ENCODE results near the gene TH.

The TH gene

GRCh38 chr11:2213890-2214526 lies 42.4 kb upstream of the TH start:
- POLR2A ChIA-PET = no interaction called here
- TF ChIP-seq L3MBTL2 (conservative IDR thresholded peaks at IDR 0.05) (no peak), SUZ12 (IDR thresholded peaks at IDR 0.05) (no peak), SP1 (IDR thresholded peaks at IDR 0.05) (no peak), ARNT (IDR thresholded peaks at IDR 0.05) (no peak), CTBP1 (IDR thresholded peaks at IDR 0.05; ENCODE audit: borderline replicate concordance) (no peak), NFRKB (IDR thresholded peaks at IDR 0.05) (no peak), FOXA1 (IDR thresholded peaks at IDR 0.05) (no peak), FOXK2 (IDR thresholded peaks at IDR 0.05) (no peak)
- no peak for DNase-seq (ENCODE audit: extremely low spot score)
- CTCF ChIA-PET = no interaction called here

GRCh38 chr11:2213384-2213842 lies 41.8 kb upstream of the TH start:
- no peak for DNase-seq (ENCODE audit: extremely low spot score)
- no peak for TF ChIP-seq FOXK2 (IDR thresholded peaks at IDR 0.05)
- TF ChIP-seq BHLHE40 (IDR thresholded peaks at IDR 0.05; ENCODE audit: borderline replicate concordance) = no peak
- no peak for TF ChIP-seq FOXM1 (IDR thresholded peaks at IDR 0.05; ENCODE audit: borderline replicate concordance)
- no peak for TF ChIP-seq ELF4 (IDR thresholded peaks at IDR 0.05)
- TF ChIP-seq PKNOX1 (IDR thresholded peaks at IDR 0.05) = no peak
- no peak for TF ChIP-seq FOXA1 (IDR thresholded peaks at IDR 0.05)
- TF ChIP-seq NFRKB (IDR thresholded peaks at IDR 0.05) = no peak

GRCh38 chr11:2212411-2213251 lies 41.0 kb upstream of the TH start:
- ChIA-PET POLR2A (no interaction called here), CTCF (no interaction called here)
- TF ChIP-seq NFRKB (IDR thresholded peaks at IDR 0.05) (no peak), FOXA1 (IDR thresholded peaks at IDR 0.05) (no peak), HDGF (IDR thresholded peaks at IDR 0.05; ENCODE audit: borderline replicate concordance) (no peak), TARDBP (IDR thresholded peaks at IDR 0.05) (no peak), FOXM1 (IDR thresholded peaks at IDR 0.05; ENCODE audit: borderline replicate concordance) (no peak), ZNF384 (IDR thresholded peaks at IDR 0.05) (no peak), LEF1 (IDR thresholded peaks at IDR 0.05; ENCODE audit: borderline replicate concordance) (no peak)
- no peak for DNase-seq (ENCODE audit: extremely low spot score)

More at GRCh38 chr11:2213384-2213842, 41.8 kb upstream of the TH start:
- ChIA-PET POLR2A (no interaction called here), CTCF (no interaction called here)

GRCh38 chr11:2211113-2211971 lies 39.7 kb upstream of the TH start:
- TF ChIP-seq HDGF (IDR thresholded peaks at IDR 0.05; ENCODE audit: borderline replicate concordance) (no peak), LEF1 (IDR thresholded peaks at IDR 0.05; ENCODE audit: borderline replicate concordance) (no peak), ZNF384 (IDR thresholded peaks at IDR 0.05) (no peak), ELF4 (IDR thresholded peaks at IDR 0.05) (no peak), TARDBP (IDR thresholded peaks at IDR 0.05) (no peak), FOXA1 (IDR thresholded peaks at IDR 0.05) (no peak), FOXM1 (IDR thresholded peaks at IDR 0.05; ENCODE audit: borderline replicate concordance) (no peak), L3MBTL2 (conservative IDR thresholded peaks at IDR 0.05) (no peak)
- POLR2A ChIA-PET = no interaction called here
- DNase-seq (ENCODE audit: extremely low spot score) = no peak
- CTCF ChIA-PET = no interaction called here

GRCh38 chr11:2210366-2211112 lies 38.9 kb upstream of the TH start:
- no peak for DNase-seq (ENCODE audit: extremely low spot score)
- TF ChIP-seq L3MBTL2 (conservative IDR thresholded peaks at IDR 0.05) = no peak
- no peak for TF ChIP-seq CTBP1 (IDR thresholded peaks at IDR 0.05; ENCODE audit: borderline replicate concordance)
- TF ChIP-seq LEF1 (IDR thresholded peaks at IDR 0.05; ENCODE audit: borderline replicate concordance) = no peak
- TF ChIP-seq ARNT (IDR thresholded peaks at IDR 0.05) = no peak
- TF ChIP-seq FOXA1 (IDR thresholded peaks at IDR 0.05) = no peak
- no peak for TF ChIP-seq FOXM1 (IDR thresholded peaks at IDR 0.05; ENCODE audit: borderline replicate concordance)
- no peak for TF ChIP-seq NFRKB (IDR thresholded peaks at IDR 0.05)
- TF ChIP-seq ELF4 (IDR thresholded peaks at IDR 0.05) = no peak
- TF ChIP-seq FOXK2 (IDR thresholded peaks at IDR 0.05) = no peak
- no peak for TF ChIP-seq TARDBP (IDR thresholded peaks at IDR 0.05)
- no peak for TF ChIP-seq SP1 (IDR thresholded peaks at IDR 0.05)
- TF ChIP-seq ZNF384 (IDR thresholded peaks at IDR 0.05) = no peak
- no peak for TF ChIP-seq BHLHE40 (IDR thresholded peaks at IDR 0.05; ENCODE audit: borderline replicate concordance)
- no peak for TF ChIP-seq PKNOX1 (IDR thresholded peaks at IDR 0.05)
- no peak for TF ChIP-seq HDGF (IDR thresholded peaks at IDR 0.05; ENCODE audit: borderline replicate concordance)
- POLR2A ChIA-PET = no interaction called here
- CTCF ChIA-PET = no interaction called here

GRCh38 chr11:2209900-2210321 lies 38.3 kb upstream of the TH start:
- TF ChIP-seq SP1 (IDR thresholded peaks at IDR 0.05) (no peak), ZNF384 (IDR thresholded peaks at IDR 0.05) (no peak), ARNT (IDR thresholded peaks at IDR 0.05) (no peak), HDGF (IDR thresholded peaks at IDR 0.05; ENCODE audit: borderline replicate concordance) (no peak), BHLHE40 (IDR thresholded peaks at IDR 0.05; ENCODE audit: borderline replicate concordance) (no peak), TARDBP (IDR thresholded peaks at IDR 0.05) (no peak), FOXK2 (IDR thresholded peaks at IDR 0.05) (no peak), LEF1 (IDR thresholded peaks at IDR 0.05; ENCODE audit: borderline replicate concordance) (no peak), L3MBTL2 (conservative IDR thresholded peaks at IDR 0.05) (no peak), FOXA1 (IDR thresholded peaks at IDR 0.05) (no peak), SUZ12 (IDR thresholded peaks at IDR 0.05) (no peak), FOXM1 (IDR thresholded peaks at IDR 0.05; ENCODE audit: borderline replicate concordance) (no peak), NFRKB (IDR thresholded peaks at IDR 0.05) (no peak), PKNOX1 (IDR thresholded peaks at IDR 0.05) (no peak)
- no peak for DNase-seq (ENCODE audit: extremely low spot score)
- ChIA-PET CTCF (no interaction called here), POLR2A (no interaction called here)

Measured in HEK293T (cell line).